Activated B cell treated with CpG ODN at 0.5 μM for 24 hours (primary cell): ENCODE results near the gene MIB1. TPM values are rescaled to one million over a fixed set of nuclear protein-coding genes. Genes with fewer than 3 reads are reported as not detected.

Source experiments
- ATAC-seq: fragments of 200-7000 bp; cut with Tn5 transposase; one replicate; pipeline ENCODE4 v1.10.0; 2021; ENCODE audit warnings: low read depth, mild to moderate bottlenecking, moderate library complexity
- CTCF ChIA-PET: fragments of 350-600 bp; sonication (Branson Sonifier 250); formaldehyde crosslinking; loops from one replicate; lab custom pipeline; 2021; ENCODE audit warnings: antibody characterized with exemption; lab: Charles Lee
- POLR2A ChIA-PET: fragments of 350-600 bp; sonication (Branson Sonifier 250); formaldehyde crosslinking; loops from one replicate; lab custom pipeline; 2021; ENCODE audit warnings: antibody characterized with exemption; lab: Charles Lee
- DNase-seq: peaks from one replicate; pipeline ENCODE4 v3.0.0; 2022
- H3K27ac Mint-ChIP-seq: one replicate; pipeline ENCODE4 v1.8.0; 2020; ENCODE audit warnings: mixed read lengths
- H3K27me3 Mint-ChIP-seq: one replicate; pipeline ENCODE4 v1.8.0; 2021; ENCODE audit warnings: mixed read lengths
- H3K36me3 Mint-ChIP-seq: one replicate; pipeline ENCODE4 v1.8.0; 2021; ENCODE audit warnings: low read depth, mixed read lengths
- H3K4me1 Mint-ChIP-seq: one replicate; pipeline ENCODE4 v1.8.0; 2021; ENCODE audit warnings: mixed read lengths
- H3K4me3 Mint-ChIP-seq: one replicate; pipeline ENCODE4 v1.8.0; 2020; ENCODE audit warnings: mild to moderate bottlenecking, mixed read lengths
- H3K9me3 Mint-ChIP-seq: one replicate; pipeline ENCODE4 v1.8.0; 2020; ENCODE audit warnings: mixed read lengths
- intact Hi-C: fragments of 100-400 bp; cut with micrococcal nuclease; formaldehyde crosslinking; loops from one replicate; pipeline ENCODE4 v1.15.1; 2024
- total RNA-seq: library from RNA; stranded (reverse); gene quantifications from 2 replicates; pipeline ENCODE4 v1.2.3, GENCODE V29; 2022
- TF ChIP-seq, protein P1 (sequence below): fragments of 200-600 bp; IDR thresholded peaks from one replicate; pipeline ENCODE4 v1.8.0; 2022; ENCODE audit warnings: antibody characterized with exemption, mild to moderate bottlenecking

Gene MIB1
- total RNA-seq, 1 donor from 2014 or later, result 22.6 TPM

DNA sequence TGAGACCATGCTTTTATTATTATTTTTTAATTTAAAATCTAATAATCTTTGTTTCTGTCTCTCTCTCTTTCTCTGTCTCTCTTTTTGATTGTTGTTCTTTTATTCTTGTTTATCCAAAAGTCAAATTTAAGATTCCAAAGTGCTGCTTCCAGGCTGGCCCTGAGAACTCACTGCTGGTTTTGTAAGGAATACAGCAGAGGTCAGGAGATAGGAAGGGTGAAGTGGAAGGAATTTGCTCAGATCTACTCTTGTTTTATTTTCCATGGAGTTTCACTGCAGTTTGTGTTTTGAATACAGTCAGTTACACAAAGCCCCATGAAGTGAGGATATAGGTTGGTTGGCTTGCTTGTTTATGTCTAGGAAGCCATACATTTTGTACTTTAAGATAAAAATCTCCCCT is 168.1 kb downstream of the MIB1 start:
- Mint-ChIP-seq H3K4me3 (no peak overlapping the region), H3K27ac (no peak overlapping the region), H3K27me3 (peaks cover 6% of the 10 kb centered on the region), H3K9me3 (no peaks in the 10 kb centered on the region), H3K36me3 (no peaks in the 10 kb centered on the region), H3K4me1 (no peaks in the 10 kb centered on the region)
- DNase-seq, result no peak
- TF ChIP-seq, protein P1, sequence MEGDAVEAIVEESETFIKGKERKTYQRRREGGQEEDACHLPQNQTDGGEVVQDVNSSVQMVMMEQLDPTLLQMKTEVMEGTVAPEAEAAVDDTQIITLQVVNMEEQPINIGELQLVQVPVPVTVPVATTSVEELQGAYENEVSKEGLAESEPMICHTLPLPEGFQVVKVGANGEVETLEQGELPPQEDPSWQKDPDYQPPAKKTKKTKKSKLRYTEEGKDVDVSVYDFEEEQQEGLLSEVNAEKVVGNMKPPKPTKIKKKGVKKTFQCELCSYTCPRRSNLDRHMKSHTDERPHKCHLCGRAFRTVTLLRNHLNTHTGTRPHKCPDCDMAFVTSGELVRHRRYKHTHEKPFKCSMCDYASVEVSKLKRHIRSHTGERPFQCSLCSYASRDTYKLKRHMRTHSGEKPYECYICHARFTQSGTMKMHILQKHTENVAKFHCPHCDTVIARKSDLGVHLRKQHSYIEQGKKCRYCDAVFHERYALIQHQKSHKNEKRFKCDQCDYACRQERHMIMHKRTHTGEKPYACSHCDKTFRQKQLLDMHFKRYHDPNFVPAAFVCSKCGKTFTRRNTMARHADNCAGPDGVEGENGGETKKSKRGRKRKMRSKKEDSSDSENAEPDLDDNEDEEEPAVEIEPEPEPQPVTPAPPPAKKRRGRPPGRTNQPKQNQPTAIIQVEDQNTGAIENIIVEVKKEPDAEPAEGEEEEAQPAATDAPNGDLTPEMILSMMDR, result no peak
- no peak for ATAC-seq
- intact Hi-C loops, result no loop called here
- ChIA-PET POLR2A (no interaction called here), CTCF (no interaction called here)

DNA sequence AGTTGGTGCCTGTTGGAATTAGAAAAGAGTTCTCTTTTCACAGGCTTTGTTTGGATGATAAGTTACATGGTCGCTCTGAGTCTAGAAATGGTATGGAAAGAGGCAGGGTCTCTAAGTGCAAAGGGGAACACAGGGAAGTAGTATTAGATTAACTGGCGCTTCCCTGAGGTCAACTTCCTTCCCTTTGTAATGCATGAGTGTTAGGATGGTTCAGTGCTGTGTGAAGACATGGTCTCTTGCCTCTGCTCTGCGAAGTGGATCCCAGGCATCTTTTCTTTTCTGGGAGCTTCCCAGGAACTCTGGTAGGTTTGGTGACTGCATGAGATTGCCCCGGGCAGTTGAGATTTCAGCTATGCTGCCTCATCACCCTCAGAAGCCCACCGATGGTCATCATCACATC is 170.3 kb downstream of the MIB1 start:
- intact Hi-C loops, result no loop called here
- ATAC-seq (no peak), DNase-seq (no peak)
- H3K36me3 Mint-ChIP-seq, result no peaks in the 10 kb centered on the region
- no peak overlapping the region for H3K4me3 Mint-ChIP-seq
- no peak overlapping the region for H3K27ac Mint-ChIP-seq
- POLR2A ChIA-PET, result no interaction called here
- TF ChIP-seq, protein P1, result no peak
- H3K27me3 Mint-ChIP-seq, result peaks cover 13% of the 10 kb centered on the region
- H3K4me1 Mint-ChIP-seq, result no peaks in the 10 kb centered on the region
- CTCF ChIA-PET, result no interaction called here
- H3K9me3 Mint-ChIP-seq, result no peaks in the 10 kb centered on the region

DNA sequence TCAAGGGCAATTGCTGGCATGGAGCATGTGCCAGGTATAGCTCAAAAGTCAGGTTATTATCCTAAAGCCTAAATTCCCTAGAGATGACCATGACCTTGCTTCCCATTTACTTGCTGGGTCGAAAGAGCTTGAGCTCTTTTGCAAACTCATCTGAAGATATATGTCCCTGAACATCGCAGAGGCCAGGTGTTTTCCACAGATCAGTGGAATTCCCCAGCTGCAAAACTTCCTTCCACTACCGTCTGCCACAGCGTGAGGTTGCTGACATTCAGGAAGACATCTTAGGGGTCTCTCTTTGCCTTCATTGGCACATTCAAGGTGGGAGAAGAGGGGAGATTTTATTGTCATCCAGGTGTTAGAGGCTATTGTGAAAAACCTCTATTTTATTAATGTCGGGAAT is 171.0 kb downstream of the MIB1 start:
- ATAC-seq (no peak), DNase-seq (no peak)
- CTCF ChIA-PET, result no interaction called here
- H3K4me1 Mint-ChIP-seq, result no peaks in the 10 kb centered on the region
- TF ChIP-seq, protein P1, result no peak
- no peak overlapping the region for H3K4me3 Mint-ChIP-seq
- peaks cover 3% of the 10 kb centered on the region for H3K9me3 Mint-ChIP-seq
- POLR2A ChIA-PET, result no interaction called here
- peaks cover 13% of the 10 kb centered on the region for H3K27me3 Mint-ChIP-seq
- intact Hi-C loops, result no loop called here
- no peaks in the 10 kb centered on the region for H3K36me3 Mint-ChIP-seq
- no peak overlapping the region for H3K27ac Mint-ChIP-seq

DNA sequence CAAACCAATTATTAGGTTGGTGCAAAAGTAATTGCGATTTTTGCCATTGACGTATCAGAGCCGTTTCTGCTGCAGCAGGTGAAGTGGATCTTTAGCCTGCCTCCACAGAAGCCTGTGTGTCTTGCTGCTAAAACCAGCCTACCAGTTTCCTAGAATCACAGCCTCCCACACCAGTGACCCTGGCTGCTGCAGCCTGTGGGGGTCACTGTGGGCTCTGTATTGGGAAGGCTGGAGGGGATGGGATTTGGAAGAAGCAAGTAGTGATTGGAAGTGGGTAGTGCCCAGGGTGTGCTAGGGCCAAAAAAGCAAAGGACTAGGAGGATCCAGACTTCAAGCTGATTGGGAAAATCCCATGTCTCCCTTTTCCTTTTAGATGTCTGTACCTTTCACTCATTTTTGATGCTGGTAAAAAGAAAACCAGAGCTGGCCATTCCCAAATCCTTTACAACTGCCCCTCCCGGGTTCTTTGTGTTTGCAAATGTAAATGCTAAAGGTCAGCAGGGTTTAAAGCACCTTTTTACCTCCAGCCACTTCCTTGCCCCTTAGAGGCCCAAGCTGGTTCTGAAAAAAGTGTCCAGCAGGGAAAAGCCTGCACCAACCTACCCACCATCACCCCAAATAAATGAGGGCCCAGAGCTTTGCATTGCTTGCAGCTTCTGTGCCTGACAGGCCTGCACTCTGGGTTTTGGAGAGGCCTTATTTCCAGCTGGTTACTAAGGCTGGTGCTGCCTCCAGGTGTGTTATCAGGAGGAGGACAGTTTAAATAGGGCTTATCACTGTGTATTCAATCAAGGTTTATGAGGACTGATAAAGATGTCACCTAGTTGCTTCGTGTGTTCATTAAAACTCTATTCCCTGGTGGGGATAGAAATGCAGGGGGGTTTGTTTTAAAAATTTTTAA is 172.0 kb downstream of the MIB1 start:
- ATAC-seq, result no peak
- Mint-ChIP-seq H3K4me3 (no peak overlapping the region), H3K27ac (no peak overlapping the region), H3K36me3 (no peaks in the 10 kb centered on the region), H3K27me3 (peaks cover 11% of the 10 kb centered on the region), H3K9me3 (peaks cover 3% of the 10 kb centered on the region), H3K4me1 (no peaks in the 10 kb centered on the region)
- ChIA-PET POLR2A (no interaction called here), CTCF (no interaction called here)
- intact Hi-C loops, result no loop called here
- TF ChIP-seq, protein P1, result no peak
- no peak for DNase-seq

DNA sequence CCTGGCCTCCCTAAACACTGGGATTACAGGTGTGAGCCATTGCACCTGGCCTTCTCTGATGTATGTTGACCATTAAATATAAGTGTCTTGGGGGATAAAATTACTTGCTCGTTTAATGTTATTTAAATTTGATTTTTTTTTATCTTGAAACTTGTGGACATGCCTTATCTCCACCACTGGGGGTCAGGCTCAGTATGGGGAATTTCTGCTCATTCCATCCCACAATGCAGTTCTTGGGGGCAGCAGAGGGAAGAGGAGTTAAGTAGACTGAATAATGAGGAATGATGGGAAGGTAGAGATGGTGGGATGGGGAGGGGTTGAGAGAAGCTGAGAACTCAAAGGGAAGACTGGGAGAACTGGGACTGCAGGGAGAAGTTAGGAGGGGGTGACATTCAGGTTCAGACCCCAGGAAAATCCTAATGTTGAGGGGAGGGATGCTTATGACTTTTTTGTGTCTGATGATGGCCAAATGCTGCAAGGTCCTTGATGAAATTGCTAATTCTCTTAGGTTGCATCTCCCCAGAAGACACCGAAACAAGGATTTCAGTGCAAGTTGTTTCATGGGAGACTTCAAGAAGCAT is 174.2 kb downstream of the MIB1 start:
- Mint-ChIP-seq H3K4me3 (no peak overlapping the region), H3K27ac (no peak overlapping the region), H3K4me1 (no peaks in the 10 kb centered on the region), H3K36me3 (peaks cover 1% of the 10 kb centered on the region), H3K27me3 (peaks cover 7% of the 10 kb centered on the region), H3K9me3 (peaks cover 12% of the 10 kb centered on the region)
- TF ChIP-seq, protein P1, result no peak
- intact Hi-C loops, result loop anchor here (1.0 kb wide), 1 partner anchor 41 kb away; no protein-coding TSS in a partner anchor
- ChIA-PET CTCF (interaction anchor here (0.6 kb wide), 1 partner anchor 17 kb away, joined by 7 read pairs; no protein-coding TSS in a partner anchor), POLR2A (no interaction called here)
- no peak for ATAC-seq
- no peak for DNase-seq
